SU-DHL-6 (cell line): ENCODE results near the gene STRN.

ENCODE experiments used
- H2AFZ ChIP-seq: fragments of 200-600 bp; sonication (generic); 2 replicates; pipeline ENCODE4 v1.6.1; 2014; ENCODE audit warnings: low read depth, mild to moderate bottlenecking, moderate library complexity, mixed read lengths, antibody characterized with exemption, low read length; ENCODE audit not compliant: severe bottlenecking
- H3F3A ChIP-seq: fragments of 200-600 bp; shearing (Covaris generic); 2 replicates; pipeline ENCODE4 v1.6.0; 2016; ENCODE audit warnings: antibody characterized with exemption, mild to moderate bottlenecking; ENCODE audit not compliant: insufficient read depth
- H3K27ac ChIP-seq: fragments of 200-600 bp; sonication (generic); 2 replicates; pipeline ENCODE4 v1.5.1; 2016; ENCODE audit warnings: low read depth, mild to moderate bottlenecking, low read length, moderate library complexity, mixed read lengths
- H3K27me3 ChIP-seq: fragments of 200-600 bp; sonication (generic), shearing (Covaris generic); 2 replicates; pipeline ENCODE4 v1.6.0; 2014; ENCODE audit warnings: mild to moderate bottlenecking, low read length
- H3K36me3 ChIP-seq: fragments of 200-600 bp; sonication (generic); 2 replicates; pipeline ENCODE4 v1.6.1; 2014; ENCODE audit warnings: mild to moderate bottlenecking, low read length, mixed read lengths
- H3K4me2 ChIP-seq: fragments of 300-600, 200-600 bp; shearing (Covaris generic), sonication (generic); 2 replicates; pipeline ENCODE4 v1.6.0; 2014; ENCODE audit warnings: low read length, low read depth, mild to moderate bottlenecking; ENCODE audit not compliant: poor library complexity, severe bottlenecking
- H3K4me3 ChIP-seq: fragments of 200-600 bp; sonication (generic); 2 replicates; pipeline ENCODE4 v1.5.1; 2014; ENCODE audit warnings: antibody characterized with exemption, low read length, mild to moderate bottlenecking, mixed read lengths; ENCODE audit not compliant: insufficient read depth, poor library complexity, severe bottlenecking
- H3K79me2 ChIP-seq: fragments of 200-600 bp; sonication (generic); 2 replicates; pipeline ENCODE4 v1.6.1; 2014; ENCODE audit warnings: mild to moderate bottlenecking, low read length, moderate library complexity; ENCODE audit not compliant: insufficient read depth
- H3K9ac ChIP-seq: fragments of 200-600 bp; sonication (generic); 2 replicates; pipeline ENCODE4 v1.7.0; 2014; ENCODE audit warnings: mild to moderate bottlenecking, low read length
- H3K9me2 ChIP-seq: fragments of 200-600 bp; sonication (generic); replicated peaks from 2 replicates; pipeline ENCODE4 v1.6.1; 2014; ENCODE audit warnings: low read length; ENCODE audit not compliant: insufficient read depth
- H3K9me3 ChIP-seq: fragments of 200-600 bp; sonication (generic); 2 replicates; pipeline ENCODE4 v1.6.1; 2014; ENCODE audit warnings: low read length, mixed read lengths; ENCODE audit not compliant: insufficient read depth
- H4K20me1 ChIP-seq: fragments of 200-600 bp; sonication (generic); 2 replicates; pipeline ENCODE4 v1.6.1; 2014; ENCODE audit warnings: low read depth, mild to moderate bottlenecking, antibody characterized with exemption, low read length, moderate library complexity, mixed read lengths
- CTCF ChIP-seq: fragments of 200-600 bp; sonication (generic); IDR thresholded peaks from one replicate; pipeline ENCODE4 v1.5.1; 2017; ENCODE audit warnings: antibody characterized with exemption, mild to moderate bottlenecking, low read length, moderate library complexity; ENCODE audit not compliant: insufficient read depth, poor library complexity, severe bottlenecking
- EZH2phosphoT487 ChIP-seq: fragments of 200-600 bp; sonication (generic), shearing (Covaris generic); conservative IDR thresholded peaks from 2 replicates; pipeline ENCODE4 v1.6.1; 2018; ENCODE audit warnings: mild to moderate bottlenecking, antibody characterized with exemption, low read length, moderate library complexity, mixed read lengths

Gene STRN

DNA sequence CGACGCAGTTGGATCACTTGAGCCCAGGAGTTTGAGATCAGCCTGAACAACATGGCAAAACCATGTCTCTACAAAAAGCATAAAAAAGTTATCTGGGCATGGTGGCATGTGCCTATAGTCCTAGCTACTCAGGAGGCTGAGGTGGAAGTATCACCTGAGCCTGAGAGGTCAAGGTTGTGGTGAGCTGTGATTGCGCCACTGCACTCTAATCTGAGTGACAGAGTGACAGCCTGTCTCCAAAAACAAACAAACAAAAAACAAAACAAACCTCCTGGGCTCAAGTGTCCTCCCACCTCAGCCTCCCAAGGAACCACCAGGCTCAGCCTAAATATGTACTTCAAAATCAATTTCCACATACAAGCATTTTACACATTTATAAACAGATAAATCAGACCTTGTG lies 83.8 kb downstream of the STRN start:
- TF ChIP-seq CTCF (no peak), EZH2phosphoT487 (no peak)
- peaks cover 23% of the 10 kb centered on the region; the same call in 1 of the 2 replicates for H3K36me3 ChIP-seq
- no peaks in the 10 kb centered on the region for H4K20me1 ChIP-seq
- H3K79me2 ChIP-seq, result no peaks in the 10 kb centered on the region
- no peaks in the 10 kb centered on the region for H3K9me2 ChIP-seq
- H3F3A ChIP-seq, result no peaks in the 10 kb centered on the region
- no peak overlapping the region for H2AFZ ChIP-seq
- H3K4me2 ChIP-seq, result no peak overlapping the region
- no peak overlapping the region for H3K27ac ChIP-seq
- no peak overlapping the region for H3K9ac ChIP-seq
- H3K27me3 ChIP-seq, result no peaks in the 10 kb centered on the region
- no peaks in the 10 kb centered on the region for H3K9me3 ChIP-seq
- H3K4me3 ChIP-seq, result no peak overlapping the region

DNA sequence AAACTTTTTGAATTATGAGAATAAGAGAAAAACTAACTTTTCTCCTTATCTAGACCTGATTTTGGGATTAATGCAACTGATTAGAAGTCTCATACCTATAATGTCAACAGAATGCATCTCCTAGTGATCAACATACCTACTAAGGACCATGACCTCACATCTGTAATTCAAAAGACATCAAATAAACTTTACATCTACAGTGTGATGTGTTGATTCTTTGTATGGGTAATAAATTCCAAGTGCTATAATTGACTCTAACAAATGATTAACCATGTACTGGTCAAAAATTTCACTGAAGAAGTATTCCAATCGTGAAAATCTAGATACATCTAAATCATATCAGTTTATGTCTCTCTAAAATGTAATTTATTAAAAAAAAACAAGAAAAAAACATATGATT lies 84.5 kb downstream of the STRN start:
- Histone ChIP-seq H4K20me1 (no peaks in the 10 kb centered on the region), H3K36me3 (peaks cover 27% of the 10 kb centered on the region; the same call in 1 of the 2 replicates), H3F3A (no peaks in the 10 kb centered on the region), H2AFZ (no peak overlapping the region), H3K27me3 (no peaks in the 10 kb centered on the region), H3K4me2 (no peak overlapping the region), H3K9me3 (no peaks in the 10 kb centered on the region), H3K9me2 (no peaks in the 10 kb centered on the region), H3K9ac (no peak overlapping the region), H3K27ac (no peak overlapping the region), H3K79me2 (no peaks in the 10 kb centered on the region), H3K4me3 (no peak overlapping the region)
- no peak for TF ChIP-seq EZH2phosphoT487
- no peak for TF ChIP-seq CTCF

GRCh38 chr2:36878429-36878828 lies 87.9 kb downstream of the STRN start:
- Histone ChIP-seq H3K4me3 (no peak overlapping the region), H3F3A (no peaks in the 10 kb centered on the region), H3K79me2 (no peaks in the 10 kb centered on the region), H3K9ac (no peak overlapping the region), H4K20me1 (no peaks in the 10 kb centered on the region), H3K4me2 (no peak overlapping the region), H3K27me3 (no peaks in the 10 kb centered on the region), H2AFZ (no peak overlapping the region), H3K9me3 (no peaks in the 10 kb centered on the region), H3K9me2 (no peaks in the 10 kb centered on the region), H3K27ac (no peak overlapping the region), H3K36me3 (peaks cover 13% of the 10 kb centered on the region; the same call in 1 of the 2 replicates)
- no peak for TF ChIP-seq EZH2phosphoT487
- TF ChIP-seq CTCF, result no peak
